MM.1S (cell line): ENCODE results near the gene SLC44A1.

Experiments used
- DNase-seq: peaks from one replicate; pipeline ENCODE4 v3.0.0-alpha.2; 2015
- H2AFZ ChIP-seq: fragments of 300-600 bp; sonication (generic); 2 replicates; pipeline ENCODE4 v1.6.0; 2016; ENCODE audit warnings: antibody characterized with exemption, low read length
- H3F3A ChIP-seq: fragments of 300-600 bp; sonication (generic); 2 replicates; pipeline ENCODE4 v1.6.1; 2016; ENCODE audit warnings: mild to moderate bottlenecking, antibody characterized with exemption, low read length, moderate library complexity, mixed read lengths; ENCODE audit not compliant: insufficient read depth
- H3K27ac ChIP-seq: fragments of 300-600 bp; sonication (generic); 2 replicates; pipeline ENCODE4 v1.5.1; 2016; ENCODE audit warnings: mild to moderate bottlenecking, low read length
- H3K27me3 ChIP-seq: fragments of 300-600 bp; sonication (generic); replicated peaks from 2 replicates; pipeline ENCODE4 v1.6.0; 2016; ENCODE audit warnings: low read length; ENCODE audit not compliant: insufficient read depth
- H3K36me3 ChIP-seq: fragments of 300-600 bp; sonication (generic); replicated peaks from 2 replicates; pipeline ENCODE4 v1.6.1; 2016; ENCODE audit warnings: mild to moderate bottlenecking, low read length, mixed read lengths; ENCODE audit not compliant: insufficient read depth
- H3K4me1 ChIP-seq: fragments of 300-600 bp; sonication (generic); 2 replicates; pipeline ENCODE4 v1.6.1; 2016; ENCODE audit warnings: low read length, mixed read lengths
- H3K4me2 ChIP-seq: fragments of 300-600 bp; sonication (generic); 2 replicates; pipeline ENCODE4 v1.6.0; 2016; ENCODE audit warnings: low read depth, low read length
- H3K4me3 ChIP-seq: fragments of 300-600 bp; sonication (generic); 2 replicates; pipeline ENCODE4 v1.5.1; 2016; ENCODE audit warnings: low read length, mixed read lengths
- H3K79me2 ChIP-seq: fragments of 300-600 bp; sonication (generic); 2 replicates; pipeline ENCODE4 v1.6.1; 2016; ENCODE audit warnings: mixed run types, low read length, mixed read lengths
- H3K9ac ChIP-seq: fragments of 300-600 bp; sonication (generic); 2 replicates; pipeline ENCODE4 v1.6.1; 2016; ENCODE audit warnings: low read length, mixed read lengths
- H3K9me2 ChIP-seq: fragments of 300-600 bp; sonication (generic); replicated peaks from 2 replicates; pipeline ENCODE4 v1.6.1; 2016; ENCODE audit warnings: mild to moderate bottlenecking, low read length, mixed read lengths; ENCODE audit not compliant: insufficient read depth
- H3K9me3 ChIP-seq: fragments of 300-600 bp; sonication (generic); replicated peaks from 2 replicates; pipeline ENCODE4 v1.6.1; 2016; ENCODE audit warnings: mild to moderate bottlenecking, low read length, mixed read lengths; ENCODE audit not compliant: insufficient read depth
- H4K20me1 ChIP-seq: fragments of 300-600 bp; sonication (generic); 2 replicates; pipeline ENCODE4 v1.6.1; 2016; ENCODE audit warnings: mild to moderate bottlenecking, low read length, moderate library complexity, mixed read lengths; ENCODE audit not compliant: insufficient read depth
- CTCF ChIP-seq: fragments of 300-600 bp; sonication (generic); IDR thresholded peaks from 2 replicates; pipeline ENCODE4 v1.5.1; 2016; ENCODE audit warnings: antibody characterized with exemption, low read length, mixed read lengths
- EZH2 ChIP-seq: fragments of 300-600 bp; sonication (generic); optimal IDR thresholded peaks from 2 replicates; pipeline ENCODE3; 2017; ENCODE audit warnings: low read depth, mild to moderate bottlenecking, antibody characterized with exemption, low read length, mixed read lengths
- EZH2phosphoT487 ChIP-seq: fragments of 300-600 bp; sonication (generic); IDR thresholded peaks from 2 replicates; pipeline ENCODE4 v1.6.1; 2018; ENCODE audit warnings: antibody characterized with exemption, low read length

SLC44A1 gene

GRCh38 chr9:105309531-105309931 is 65.1 kb downstream of the SLC44A1 start:
- no peak overlapping the region for H2AFZ ChIP-seq
- TF ChIP-seq CTCF (no peak), EZH2 (no peak), EZH2phosphoT487 (no peak)
- no peak overlapping the region for H3K4me2 ChIP-seq
- H3K79me2 ChIP-seq, result peaks cover 47% of the 10 kb centered on the region
- H3K27me3 ChIP-seq, result no peaks in the 10 kb centered on the region
- H3K36me3 ChIP-seq, result no peaks in the 10 kb centered on the region
- no peak overlapping the region for H3K9ac ChIP-seq
- DNase-seq, result no peak
- no peaks in the 10 kb centered on the region for H4K20me1 ChIP-seq
- no peaks in the 10 kb centered on the region for H3F3A ChIP-seq
- no peaks in the 10 kb centered on the region for H3K9me3 ChIP-seq
- H3K4me1 ChIP-seq, result no peaks in the 10 kb centered on the region
- no peaks in the 10 kb centered on the region for H3K9me2 ChIP-seq
- no peak overlapping the region for H3K4me3 ChIP-seq
- no peak overlapping the region for H3K27ac ChIP-seq

- no peaks in the 10 kb centered on the region for H4K20me1 ChIP-seq
- no peaks in the 10 kb centered on the region for H3K9me3 ChIP-seq
- H3K9me2 ChIP-seq, result no peaks in the 10 kb centered on the region
- no peak overlapping the region for H3K9ac ChIP-seq
- no peak overlapping the region for H3K4me2 ChIP-seq
- no peak overlapping the region for H2AFZ ChIP-seq
- H3K27ac ChIP-seq, result no peak overlapping the region
- no peaks in the 10 kb centered on the region for H3K27me3 ChIP-seq
- DNase-seq, result no peak
- H3K4me3 ChIP-seq, result no peak overlapping the region
- TF ChIP-seq CTCF (no peak), EZH2 (no peak), EZH2phosphoT487 (no peak)
- no peaks in the 10 kb centered on the region for H3K4me1 ChIP-seq
- H3K79me2 ChIP-seq, result peaks cover 35% of the 10 kb centered on the region
- H3F3A ChIP-seq, result no peaks in the 10 kb centered on the region
- no peaks in the 10 kb centered on the region for H3K36me3 ChIP-seq
These were observed 66.9 kb downstream of the SLC44A1 start for GRCh38 chr9:105311306-105311705.

- H4K20me1 ChIP-seq, result no peaks in the 10 kb centered on the region
- H3K4me3 ChIP-seq, result no peak overlapping the region
- no peaks in the 10 kb centered on the region for H3F3A ChIP-seq
- H3K4me2 ChIP-seq, result no peak overlapping the region
- H2AFZ ChIP-seq, result no peak overlapping the region
- H3K4me1 ChIP-seq, result no peaks in the 10 kb centered on the region
- H3K79me2 ChIP-seq, result peaks cover 18% of the 10 kb centered on the region
- no peaks in the 10 kb centered on the region; the same call in 1 of the 2 replicates for H3K36me3 ChIP-seq
- no peaks in the 10 kb centered on the region for H3K9me2 ChIP-seq
- no peaks in the 10 kb centered on the region for H3K27me3 ChIP-seq
- no peaks in the 10 kb centered on the region for H3K9me3 ChIP-seq
- no peak overlapping the region for H3K9ac ChIP-seq
- no peak overlapping the region for H3K27ac ChIP-seq
- TF ChIP-seq EZH2 (no peak), EZH2phosphoT487 (no peak), CTCF (no peak)
- DNase-seq, result no peak
These were observed 68.8 kb downstream of the SLC44A1 start for GRCh38 chr9:105313238-105313637.
